Sciatic nerve (tissue), 2 donors: ENCODE data around the gene BBS4. TPM values are rescaled to one million over a fixed set of nuclear protein-coding genes. Genes with fewer than 3 reads are reported as not detected.
"Not testable (repeated sequence)": the region's sequence is repeated elsewhere in the genome, so short reads cannot be mapped to it uniquely, and the experiment has no call there.

Experiments
- ATAC-seq: fragments of 200-7000 bp; cut with Tn5 transposase; one replicate; pipeline ENCODE4 v1.9.1; 2020; ENCODE audit warnings: mild to moderate bottlenecking, moderate library complexity
- DNase-seq: peaks from one replicate; pipeline ENCODE4 v3.0.0-alpha.2; 2020; ENCODE audit warnings: low spot score
- intact Hi-C: fragments of 100-400 bp; cut with DNase I; formaldehyde crosslinking; loops from one replicate; pipeline ENCODE4 v1.14.2; 2022
- total RNA-seq: library from RNA; stranded (reverse); fragmentation: NEBNext Ultra II Directional; extraction: Animal tissue kit (Norgen Biotek cat#: 25700); gene quantifications from one replicate; pipeline ENCODE4 v1.2.1, GENCODE V29; 2021
- donor health status: DM: no; HTN: no; CAD: no.
- donor health status: DM: no; HTN: no; CAD: no.

Gene BBS4, protein sequence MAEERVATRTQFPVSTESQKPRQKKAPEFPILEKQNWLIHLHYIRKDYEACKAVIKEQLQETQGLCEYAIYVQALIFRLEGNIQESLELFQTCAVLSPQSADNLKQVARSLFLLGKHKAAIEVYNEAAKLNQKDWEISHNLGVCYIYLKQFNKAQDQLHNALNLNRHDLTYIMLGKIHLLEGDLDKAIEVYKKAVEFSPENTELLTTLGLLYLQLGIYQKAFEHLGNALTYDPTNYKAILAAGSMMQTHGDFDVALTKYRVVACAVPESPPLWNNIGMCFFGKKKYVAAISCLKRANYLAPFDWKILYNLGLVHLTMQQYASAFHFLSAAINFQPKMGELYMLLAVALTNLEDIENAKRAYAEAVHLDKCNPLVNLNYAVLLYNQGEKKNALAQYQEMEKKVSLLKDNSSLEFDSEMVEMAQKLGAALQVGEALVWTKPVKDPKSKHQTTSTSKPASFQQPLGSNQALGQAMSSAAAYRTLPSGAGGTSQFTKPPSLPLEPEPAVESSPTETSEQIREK
- total RNA-seq = 28.9 TPM

DNA sequence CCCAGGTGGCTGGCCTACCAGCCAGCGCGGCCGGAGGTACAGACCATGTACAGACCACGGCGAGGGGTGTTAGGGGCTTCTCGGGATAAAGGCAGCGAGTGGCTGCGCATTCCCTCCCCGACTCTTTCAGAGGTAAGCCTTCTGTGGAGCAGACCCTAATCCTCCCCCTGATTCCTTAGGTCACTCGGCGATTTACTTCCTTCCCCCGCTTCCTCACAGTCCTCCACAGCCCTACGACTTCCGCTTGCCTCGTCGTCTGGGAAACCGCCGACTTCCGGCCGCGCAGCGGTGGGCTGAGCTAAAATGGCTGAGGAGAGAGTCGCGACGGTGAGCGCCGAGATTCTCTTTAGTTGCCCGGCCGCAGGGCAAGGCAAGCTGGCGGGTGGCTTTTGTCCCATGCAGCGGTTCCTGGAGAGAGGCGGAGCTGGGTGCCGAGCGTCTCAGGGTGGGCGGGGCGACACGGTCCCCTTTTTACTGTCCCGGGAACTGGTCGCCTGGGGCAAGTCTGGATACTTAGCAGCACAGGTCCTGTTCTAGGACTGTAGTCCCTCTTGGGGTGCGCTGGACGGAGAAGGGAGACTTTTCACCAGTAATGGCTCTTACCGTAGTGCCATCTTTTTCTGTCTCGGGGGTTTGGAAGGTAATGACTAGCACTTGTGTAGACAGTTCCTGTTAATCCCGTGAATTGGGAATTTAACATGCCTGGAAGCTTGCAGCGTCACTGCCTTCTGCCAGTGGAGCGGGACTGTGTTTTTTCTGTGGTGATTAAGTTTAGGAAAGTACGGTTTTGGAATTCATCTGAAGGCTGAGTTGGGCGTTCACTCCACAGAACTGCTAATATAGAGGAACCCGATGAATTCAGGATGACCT lies at the start of gene BBS4, which contains the start of gene HIGD2B:
Gene BBS4 (plus strand): TSS at position 283 of the 870 bp plus-strand sequence. CDS start 21 bp downstream, at position 304.
Gene HIGD2B (minus strand): TSS at position 258 of the 870 bp plus-strand sequence. CDS start 9,808 bp downstream, outside the sequence.
- ATAC-seq (peak; percentile 99), DNase-seq (peak; percentile 90)
- intact Hi-C loops = no loop called here

DNA sequence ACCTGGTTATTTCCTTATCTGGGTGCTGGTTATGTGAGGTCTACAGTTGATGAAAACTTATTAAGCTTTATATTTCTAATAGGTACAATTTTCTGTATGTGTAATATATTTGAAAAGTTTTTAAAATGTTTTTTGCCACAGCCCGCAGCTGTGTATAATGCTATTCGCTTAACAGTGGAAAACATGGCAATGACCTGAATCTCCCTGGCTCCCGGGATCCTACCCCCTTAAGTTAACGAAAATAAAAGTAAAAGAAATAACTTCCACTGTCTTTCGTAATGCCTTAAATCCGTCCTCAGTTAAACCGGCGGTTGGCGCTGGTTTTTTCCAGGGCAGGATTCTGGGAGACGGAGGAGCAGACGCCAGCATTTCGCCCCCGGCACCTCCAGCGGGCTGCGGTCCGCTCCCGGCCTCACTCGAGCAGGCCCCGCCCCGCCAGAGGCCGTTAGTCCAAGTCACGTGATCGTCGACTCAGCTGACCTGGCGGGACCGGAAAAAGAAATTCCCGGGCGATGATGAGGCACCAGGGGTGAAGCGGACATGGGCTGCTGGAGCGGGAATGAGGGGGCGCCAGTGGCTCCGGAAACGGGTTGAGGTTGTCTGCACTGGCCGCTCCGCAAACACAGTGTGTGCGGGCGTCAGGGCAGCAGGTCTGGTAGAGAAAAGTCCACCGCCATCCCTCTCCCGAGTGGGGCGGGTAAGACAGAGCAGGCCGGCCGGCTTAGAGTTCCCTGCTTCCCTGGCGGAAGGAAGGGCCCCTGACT lies 49.3 kb upstream of the BBS4 start:
- intact Hi-C loops = not testable (repeated sequence)
- ATAC-seq = peak; percentile 96

DNA sequence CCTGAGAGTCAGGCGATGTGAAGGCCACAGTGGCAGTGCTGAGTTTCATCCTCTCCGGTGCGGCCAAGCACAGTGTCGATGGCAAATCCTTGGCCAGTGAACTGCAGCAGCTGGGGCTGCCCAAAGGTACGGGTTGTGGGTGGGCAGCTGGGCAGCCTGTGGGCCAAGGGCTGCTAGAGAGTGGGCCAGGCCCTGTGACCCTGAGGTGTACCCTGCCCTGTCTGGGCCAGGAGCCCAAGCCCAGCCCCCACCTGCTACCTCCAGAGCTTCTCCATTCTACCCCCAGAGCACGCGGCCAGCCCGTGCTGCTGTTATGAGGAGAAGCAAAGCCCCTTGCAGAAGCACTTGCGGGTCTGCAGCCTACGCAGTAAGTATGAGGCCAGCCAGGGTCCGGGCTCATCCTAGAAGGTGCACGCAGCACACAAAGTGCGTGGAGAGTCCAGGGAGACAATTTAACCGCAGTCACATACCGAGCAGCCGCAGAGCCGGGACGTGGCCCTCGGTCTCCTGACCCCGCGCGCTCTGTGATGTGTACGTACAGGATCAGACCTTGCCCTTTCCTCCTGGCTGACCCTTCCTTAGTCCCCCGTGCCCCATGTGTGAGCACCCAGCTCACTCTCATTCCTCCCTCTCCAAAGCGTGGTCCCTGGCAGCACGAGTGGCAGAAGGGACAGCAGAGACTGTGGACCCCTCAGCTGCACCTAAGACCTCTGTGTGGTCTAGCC lies 46.1 kb upstream of the BBS4 start:
- ATAC-seq, intact Hi-C loops, DNase-seq: not testable (repeated sequence)

More for the DNA sequence above, 49.3 kb upstream of the BBS4 start:
- DNase-seq = peak; percentile 85

DNA sequence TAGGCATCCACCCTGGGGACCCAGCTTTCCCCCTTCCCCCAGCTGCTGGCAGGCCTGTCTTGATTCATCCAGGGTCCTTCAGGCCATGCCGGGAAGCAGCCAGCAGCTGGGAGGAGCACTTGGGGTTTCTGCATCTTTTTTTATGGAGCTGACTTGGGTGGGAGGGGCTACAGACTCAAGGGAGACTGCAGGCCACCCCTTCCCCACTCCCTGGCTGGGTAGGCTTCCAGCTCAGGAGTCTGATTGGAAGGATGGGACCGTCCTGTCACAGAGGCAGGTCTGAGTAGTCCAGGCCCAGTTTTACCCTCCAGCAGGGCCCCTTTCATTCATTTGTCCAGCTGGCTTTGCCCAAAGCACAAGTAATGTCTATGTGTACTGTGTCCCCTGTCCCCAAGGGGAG lies 43.7 kb upstream of the BBS4 start:
- DNase-seq, intact Hi-C loops, ATAC-seq: not testable (repeated sequence)

DNA sequence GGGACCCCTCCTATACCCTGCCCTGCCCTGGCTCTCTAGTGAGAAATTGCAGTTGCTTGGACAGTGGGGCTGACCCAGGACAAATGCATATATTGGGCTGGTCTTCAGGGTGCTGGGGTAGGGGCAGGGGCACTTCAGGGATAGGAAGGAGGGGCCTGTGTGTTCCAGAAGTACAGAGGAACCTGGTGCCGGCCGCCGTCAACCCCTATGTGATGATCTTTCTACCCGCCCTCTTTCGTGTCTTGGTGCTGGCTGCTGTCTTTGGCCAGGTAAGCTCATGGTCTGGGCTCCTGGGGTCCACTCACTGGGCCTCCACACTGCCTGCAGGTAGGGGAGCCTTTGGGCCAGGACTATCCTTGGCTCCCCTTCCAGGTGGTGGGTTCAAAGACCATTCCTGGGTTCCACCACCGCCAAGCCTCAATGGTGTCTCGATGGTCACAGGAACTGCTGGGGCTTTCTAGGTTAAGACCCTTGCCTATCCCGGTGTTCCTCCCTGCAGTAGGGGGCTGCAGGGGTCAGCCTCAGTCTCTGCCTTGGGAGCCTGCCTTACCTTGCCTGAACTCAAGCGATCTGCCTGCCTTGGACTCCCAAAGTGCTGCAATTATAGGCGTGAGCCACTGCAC lies 37.3 kb upstream of the BBS4 start:
- intact Hi-C loops, ATAC-seq, DNase-seq: not testable (repeated sequence)

DNA sequence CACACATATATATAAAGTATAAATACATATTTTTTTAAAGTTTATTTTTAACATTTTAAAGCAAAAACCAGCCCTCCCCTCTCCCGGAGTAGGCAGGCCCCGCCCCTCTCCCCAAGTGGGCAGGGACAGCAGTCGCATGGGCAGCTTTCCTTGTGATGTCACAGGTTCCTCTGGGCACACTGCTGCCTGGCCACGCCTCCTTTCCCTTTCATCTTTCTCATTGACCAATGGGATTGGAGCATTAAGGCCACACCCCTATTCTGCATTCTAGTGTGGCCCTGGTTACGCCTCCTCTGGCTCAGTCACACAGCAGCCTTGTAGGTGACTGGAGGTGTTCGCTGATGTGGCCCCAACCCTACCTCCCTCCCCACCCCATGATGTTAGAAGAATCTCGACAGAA lies 31.6 kb upstream of the BBS4 start, which contains the start of gene GOLGA6B:
Gene GOLGA6B (plus strand): TSS at position 301 of the 400 bp plus-strand sequence. CDS start 41 bp downstream, at position 342.
- DNase-seq, ATAC-seq, intact Hi-C loops: not testable (repeated sequence)

DNA sequence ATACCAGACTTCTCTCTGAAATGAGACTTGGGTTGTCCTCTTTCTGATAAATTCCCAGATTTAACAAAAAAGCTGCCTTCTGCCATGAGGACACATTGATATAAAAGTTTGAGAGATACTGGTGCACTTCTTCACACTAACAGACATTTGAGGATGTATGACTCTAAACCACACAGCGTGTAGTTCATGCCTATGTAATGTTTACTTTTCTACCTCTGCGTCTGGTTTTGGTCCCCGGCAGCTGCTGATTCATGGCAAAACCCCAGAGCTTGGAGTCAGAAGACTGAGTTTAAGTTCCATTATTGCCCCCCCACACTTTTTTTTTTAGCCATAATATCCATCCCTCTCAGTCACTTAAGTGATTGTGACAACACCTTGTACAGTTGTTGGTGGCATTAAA lies 30.0 kb upstream of the BBS4 start:
- ATAC-seq, DNase-seq, intact Hi-C loops: not testable (repeated sequence)

DNA sequence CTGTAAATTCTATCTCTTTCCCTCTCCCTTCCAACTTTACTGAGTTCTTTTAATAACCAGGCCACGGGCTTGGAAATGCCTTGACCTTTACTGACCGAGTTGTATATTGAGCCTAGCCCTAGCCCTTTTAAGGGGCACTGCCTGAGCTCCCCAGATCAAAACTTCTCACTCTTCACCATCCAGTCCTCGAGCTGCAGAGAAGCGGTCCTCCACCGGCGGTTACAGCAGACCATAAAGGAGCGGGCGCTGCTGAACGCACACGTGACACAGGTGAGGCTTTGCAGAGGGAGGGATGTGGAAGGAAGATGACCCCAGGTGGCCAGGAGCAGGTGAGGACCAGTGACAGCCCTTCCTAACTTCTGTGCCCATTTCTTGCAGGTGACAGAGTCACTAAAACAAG lies 24.9 kb upstream of the BBS4 start:
- ATAC-seq, intact Hi-C loops, DNase-seq: not testable (repeated sequence)

DNA sequence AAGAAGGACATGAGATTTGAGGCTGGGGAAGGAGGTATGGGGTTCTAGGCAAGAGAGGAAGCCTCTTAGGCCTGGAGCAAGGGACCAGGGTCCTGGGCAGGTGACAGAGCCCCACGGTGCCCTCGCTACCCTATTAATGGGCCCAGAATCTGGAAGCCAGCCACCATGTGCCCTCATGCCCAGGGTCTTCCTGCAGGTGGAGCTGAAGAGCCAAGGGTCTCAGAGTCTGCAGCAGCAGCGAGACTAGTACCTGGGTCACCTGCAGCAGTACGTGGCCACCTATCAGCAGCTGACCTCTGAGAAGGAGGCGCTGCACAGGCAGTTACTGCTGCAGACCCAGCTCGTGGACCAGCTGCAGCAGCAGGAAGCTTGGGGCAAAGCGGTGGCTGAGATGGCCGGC lies 22.1 kb upstream of the BBS4 start:
- ATAC-seq, intact Hi-C loops, DNase-seq: not testable (repeated sequence)

DNA sequence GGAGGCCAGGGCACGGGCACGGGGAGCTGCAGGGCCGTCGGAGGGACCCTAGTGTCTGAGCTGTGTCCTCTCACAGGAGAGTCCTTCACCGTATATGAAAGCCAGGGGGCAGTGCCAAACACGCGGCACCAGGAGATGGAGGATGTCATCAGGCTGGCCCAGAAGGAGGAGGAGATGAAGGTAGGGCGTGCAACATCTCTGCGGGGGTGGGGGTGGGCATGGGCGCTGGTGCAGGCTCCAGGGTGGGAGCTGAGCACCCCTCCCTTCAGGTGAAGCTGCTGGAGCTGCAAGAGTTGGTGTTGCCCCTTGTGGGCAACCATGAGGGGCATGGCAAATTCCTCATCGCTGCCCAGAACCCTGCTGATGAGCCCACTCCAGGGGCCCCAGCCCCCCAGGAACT lies 20.3 kb upstream of the BBS4 start:
- ATAC-seq, DNase-seq, intact Hi-C loops: not testable (repeated sequence)

DNA sequence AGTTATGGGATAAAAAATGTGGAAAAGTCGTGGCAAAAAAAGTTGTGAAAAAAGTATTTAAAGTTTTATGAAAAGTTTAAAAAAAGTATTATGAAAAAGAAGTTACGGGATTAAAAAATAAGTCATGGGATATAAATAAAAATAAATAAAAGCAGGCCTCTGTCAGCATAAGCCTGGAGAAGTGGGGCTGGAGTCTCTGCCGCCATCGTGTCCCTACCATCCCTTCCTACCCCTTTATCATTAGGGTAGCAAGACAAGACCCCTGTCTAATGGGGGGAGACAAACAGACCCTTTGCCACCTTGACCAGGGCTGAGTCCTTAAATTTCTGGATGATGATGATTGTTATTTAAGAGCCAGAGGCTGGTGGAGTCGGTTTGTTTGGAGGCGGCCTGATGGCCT lies 16.2 kb upstream of the BBS4 start:
- ATAC-seq, intact Hi-C loops, DNase-seq: not testable (repeated sequence)

DNA sequence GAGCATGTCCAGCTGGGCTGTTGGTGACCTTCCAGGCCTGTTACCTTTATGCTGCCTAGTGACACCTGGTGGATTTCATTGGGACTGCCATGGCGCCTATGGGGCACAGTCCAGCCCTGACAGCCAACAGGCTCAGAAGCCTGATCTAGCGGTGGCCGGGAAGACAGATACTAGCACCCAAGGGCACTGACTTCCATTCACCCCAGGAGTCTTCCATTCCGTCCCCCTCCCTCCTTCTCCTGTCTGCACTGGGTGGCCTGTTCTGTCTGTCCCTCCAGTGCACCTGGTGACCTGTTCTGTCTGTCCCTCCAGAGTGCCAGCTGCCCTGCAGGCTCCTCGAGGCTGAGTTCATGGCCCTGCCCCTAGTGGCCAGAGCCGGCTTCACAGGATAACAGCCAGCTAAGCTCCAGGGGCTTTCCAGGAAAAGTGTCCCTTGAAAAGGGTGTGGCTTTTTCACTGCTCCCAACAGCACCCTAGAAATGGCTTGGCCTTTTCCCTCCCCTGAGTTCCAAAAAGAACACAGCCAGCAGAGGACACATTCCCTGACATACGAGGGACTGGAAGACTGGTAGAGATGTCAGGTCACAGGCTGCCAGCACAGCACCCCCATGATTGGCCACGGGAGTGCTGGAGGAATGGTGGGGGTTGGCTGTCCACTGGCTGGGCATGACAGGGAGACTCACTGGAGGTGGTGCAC lies 15.2 kb upstream of the BBS4 start:
- peak; percentile 87 for ATAC-seq
- peak; percentile 78 for DNase-seq
- intact Hi-C loops = not testable (repeated sequence)

DNA sequence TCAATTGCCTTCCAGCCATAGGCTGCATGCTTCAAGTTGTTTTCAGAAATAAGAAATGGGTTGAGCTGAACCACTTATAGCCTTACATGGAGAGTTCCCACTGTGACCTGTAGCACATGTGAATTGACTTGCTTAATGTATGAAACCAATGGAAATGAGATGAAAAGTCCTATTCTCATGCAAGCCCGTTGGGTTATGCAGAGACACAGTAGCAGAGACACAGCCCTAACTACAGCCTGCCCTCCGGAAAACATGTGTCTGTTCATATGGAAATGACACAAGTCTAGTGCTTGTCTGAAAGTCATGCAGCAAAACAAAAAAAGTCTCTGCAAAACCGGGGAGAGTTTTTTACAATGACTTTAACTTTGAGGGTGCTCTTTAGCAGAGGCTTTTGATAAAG lies 14.5 kb upstream of the BBS4 start:
- ATAC-seq = no peak
- DNase-seq = no peak
- intact Hi-C loops = no loop called here

DNA sequence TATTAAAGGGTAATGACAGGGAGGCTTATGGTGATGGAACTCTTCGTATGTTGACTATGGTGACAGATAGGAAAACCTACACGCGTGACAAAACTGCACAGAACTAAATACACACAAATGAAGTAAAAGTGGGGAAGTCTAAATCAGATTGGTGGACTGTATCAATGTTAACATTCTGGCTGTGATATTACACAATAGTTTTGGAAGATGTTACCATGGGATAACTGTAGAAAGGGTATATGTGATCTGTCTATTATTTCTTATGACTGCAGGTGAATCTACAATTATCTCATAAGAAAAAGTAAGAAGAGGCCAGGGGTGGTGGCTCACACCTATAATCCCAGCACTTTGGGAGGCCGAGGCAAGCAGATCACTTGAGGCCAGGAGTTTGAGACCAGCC lies 9.2 kb upstream of the BBS4 start:
- intact Hi-C loops = no loop called here
- ATAC-seq (no peak), DNase-seq (no peak)

DNA sequence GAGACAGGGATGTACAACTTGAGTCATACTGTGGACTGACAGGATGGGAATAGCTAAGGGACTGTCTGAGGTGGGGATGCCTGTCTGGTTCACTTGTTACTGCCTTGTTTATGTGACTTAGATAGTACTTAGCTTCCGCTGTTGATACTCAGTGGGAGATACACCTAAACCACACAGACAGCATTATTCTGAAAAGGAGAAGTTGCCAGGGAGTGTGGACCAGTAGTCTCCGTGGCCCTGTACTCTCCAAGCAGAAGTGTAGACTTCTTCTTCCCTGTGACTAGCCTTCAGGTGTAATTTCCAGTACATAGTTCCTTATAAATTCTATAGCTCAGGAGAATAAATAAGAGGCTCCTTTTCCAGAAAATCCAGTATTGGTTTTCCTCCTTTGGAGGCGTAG lies 5.1 kb upstream of the BBS4 start:
- no peak for ATAC-seq
- intact Hi-C loops = loop anchor here (5.0 kb wide), 1 partner anchor 344 kb away; no protein-coding TSS in a partner anchor
- DNase-seq = no peak

DNA sequence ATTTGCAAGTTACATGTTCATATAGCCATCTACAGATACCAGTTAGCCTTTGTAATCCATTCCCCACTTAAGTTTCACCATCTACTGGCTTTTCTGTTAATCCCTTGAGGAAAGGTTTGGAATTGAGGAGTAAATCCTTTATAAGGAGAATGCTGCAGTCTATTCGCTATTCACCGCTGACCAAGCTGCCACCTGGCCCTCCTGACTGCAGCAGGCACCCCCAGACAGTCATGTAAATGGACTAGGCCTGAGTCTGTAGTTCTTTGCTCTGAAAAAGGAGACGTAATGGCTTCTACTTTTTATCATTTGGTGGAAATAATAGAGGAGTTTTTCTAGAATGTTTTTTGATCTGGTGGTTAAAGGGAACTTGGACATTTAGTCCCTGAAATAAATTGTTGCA lies 3.2 kb upstream of the BBS4 start:
- DNase-seq = no peak
- no peak for ATAC-seq
- intact Hi-C loops = loop anchor here (5.0 kb wide), 1 partner anchor 345 kb away; no protein-coding TSS in a partner anchor
